ENCODE measurements around the gene VAMP1. TPM values are rescaled to one million over a fixed set of nuclear protein-coding genes. Genes with fewer than 3 reads are reported as not detected.

VAMP1 gene
- total RNA-seq, 1 donor from 2014 or later, result 14.0 TPM

- DNase-seq, result no peak
- peaks cover 2% of the 10 kb centered on the region for H3K27me3 Mint-ChIP-seq (ENCODE audit: unreplicated experiment)
- H3K27ac Mint-ChIP-seq (ENCODE audit: unreplicated experiment), result no peak overlapping the region
These were observed 27.0 kb downstream of the VAMP1 start for GRCh38 chr12:6443361-6443983.

GRCh38 chr12:6442836-6443235 lies 27.6 kb downstream of the VAMP1 start:
- DNase-seq, result no peak
- Mint-ChIP-seq H3K4me1 (ENCODE audit: low read depth, unreplicated experiment) (no peaks in the 10 kb centered on the region), H3K27me3 (ENCODE audit: unreplicated experiment) (peaks cover 2% of the 10 kb centered on the region), H3K4me3 (ENCODE audit: unreplicated experiment) (no peak overlapping the region), H3K27ac (ENCODE audit: unreplicated experiment) (no peak overlapping the region), H3K36me3 (ENCODE audit: unreplicated experiment) (no peaks in the 10 kb centered on the region), H3K9me3 (ENCODE audit: unreplicated experiment) (no peaks in the 10 kb centered on the region)
- TF ChIP-seq, protein P1, sequence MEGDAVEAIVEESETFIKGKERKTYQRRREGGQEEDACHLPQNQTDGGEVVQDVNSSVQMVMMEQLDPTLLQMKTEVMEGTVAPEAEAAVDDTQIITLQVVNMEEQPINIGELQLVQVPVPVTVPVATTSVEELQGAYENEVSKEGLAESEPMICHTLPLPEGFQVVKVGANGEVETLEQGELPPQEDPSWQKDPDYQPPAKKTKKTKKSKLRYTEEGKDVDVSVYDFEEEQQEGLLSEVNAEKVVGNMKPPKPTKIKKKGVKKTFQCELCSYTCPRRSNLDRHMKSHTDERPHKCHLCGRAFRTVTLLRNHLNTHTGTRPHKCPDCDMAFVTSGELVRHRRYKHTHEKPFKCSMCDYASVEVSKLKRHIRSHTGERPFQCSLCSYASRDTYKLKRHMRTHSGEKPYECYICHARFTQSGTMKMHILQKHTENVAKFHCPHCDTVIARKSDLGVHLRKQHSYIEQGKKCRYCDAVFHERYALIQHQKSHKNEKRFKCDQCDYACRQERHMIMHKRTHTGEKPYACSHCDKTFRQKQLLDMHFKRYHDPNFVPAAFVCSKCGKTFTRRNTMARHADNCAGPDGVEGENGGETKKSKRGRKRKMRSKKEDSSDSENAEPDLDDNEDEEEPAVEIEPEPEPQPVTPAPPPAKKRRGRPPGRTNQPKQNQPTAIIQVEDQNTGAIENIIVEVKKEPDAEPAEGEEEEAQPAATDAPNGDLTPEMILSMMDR (IDR thresholded peaks at IDR 0.05; ENCODE audit: partially characterized antibody, unreplicated experiment), result no peak

More at GRCh38 chr12:6443361-6443983, 27.0 kb downstream of the VAMP1 start:
- H3K36me3 Mint-ChIP-seq (ENCODE audit: unreplicated experiment), result no peaks in the 10 kb centered on the region
- TF ChIP-seq, protein P1 (IDR thresholded peaks at IDR 0.05; ENCODE audit: partially characterized antibody, unreplicated experiment), result no peak
- H3K4me1 Mint-ChIP-seq (ENCODE audit: low read depth, unreplicated experiment), result no peaks in the 10 kb centered on the region
- H3K9me3 Mint-ChIP-seq (ENCODE audit: unreplicated experiment), result no peaks in the 10 kb centered on the region
- no peak overlapping the region for H3K4me3 Mint-ChIP-seq (ENCODE audit: unreplicated experiment)

GRCh38 chr12:6440391-6440790 lies 30.1 kb downstream of the VAMP1 start:
- Mint-ChIP-seq H3K9me3 (ENCODE audit: unreplicated experiment) (no peaks in the 10 kb centered on the region), H3K36me3 (ENCODE audit: unreplicated experiment) (no peaks in the 10 kb centered on the region), H3K27ac (ENCODE audit: unreplicated experiment) (no peak overlapping the region), H3K4me1 (ENCODE audit: low read depth, unreplicated experiment) (no peaks in the 10 kb centered on the region), H3K27me3 (ENCODE audit: unreplicated experiment) (peaks cover 2% of the 10 kb centered on the region), H3K4me3 (ENCODE audit: unreplicated experiment) (no peak overlapping the region)
- TF ChIP-seq, protein P1 (IDR thresholded peaks at IDR 0.05; ENCODE audit: partially characterized antibody, unreplicated experiment), result no peak
- DNase-seq, result no peak

DNA sequence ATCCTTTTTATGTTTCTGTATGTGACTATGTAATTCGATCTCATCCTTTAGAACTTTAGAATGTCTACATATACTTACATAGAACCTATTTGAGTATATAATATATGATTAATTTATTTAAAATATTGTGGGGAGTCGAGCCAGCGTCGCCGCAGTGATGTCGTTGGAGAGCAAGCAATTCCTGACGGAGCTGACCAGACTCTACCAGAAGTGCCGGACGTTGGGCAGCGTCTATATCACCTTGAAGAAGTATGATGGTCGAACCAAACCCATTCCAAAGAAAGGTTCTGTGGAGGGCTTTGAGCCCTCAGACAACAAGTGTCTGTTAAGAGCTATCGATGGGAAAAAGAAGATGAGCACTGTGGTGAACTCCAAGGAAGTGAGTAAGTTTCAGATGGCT lies 32.1 kb downstream of the VAMP1 start:
- no peak overlapping the region for H3K27ac Mint-ChIP-seq (ENCODE audit: unreplicated experiment)
- H3K9me3 Mint-ChIP-seq (ENCODE audit: unreplicated experiment), result no peaks in the 10 kb centered on the region
- DNase-seq, result no peak
- no peaks in the 10 kb centered on the region for H3K36me3 Mint-ChIP-seq (ENCODE audit: unreplicated experiment)
- TF ChIP-seq, protein P1 (IDR thresholded peaks at IDR 0.05; ENCODE audit: partially characterized antibody, unreplicated experiment), result no peak
- no peak overlapping the region for H3K4me3 Mint-ChIP-seq (ENCODE audit: unreplicated experiment)
- peaks cover 2% of the 10 kb centered on the region for H3K27me3 Mint-ChIP-seq (ENCODE audit: unreplicated experiment)
- H3K4me1 Mint-ChIP-seq (ENCODE audit: low read depth, unreplicated experiment), result no peaks in the 10 kb centered on the region

DNA sequence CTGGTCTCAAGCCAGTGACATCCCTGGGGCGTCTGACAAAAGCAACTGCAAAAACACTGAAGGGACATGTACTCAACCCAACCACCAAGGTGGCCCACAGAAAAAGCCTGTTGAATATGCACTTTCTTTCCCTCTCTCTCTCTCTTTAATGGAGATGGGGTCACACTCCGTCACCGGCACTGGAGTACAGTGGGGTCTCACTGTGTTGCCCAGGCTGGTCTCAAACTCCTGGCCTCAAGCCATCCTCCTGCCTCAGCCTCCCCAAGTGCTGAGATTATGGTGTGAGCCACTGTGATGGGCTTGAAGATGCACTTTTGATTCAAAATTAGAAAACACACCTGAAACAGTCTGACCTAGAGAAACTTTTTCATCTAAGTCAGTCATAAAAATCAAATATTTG lies 32.9 kb downstream of the VAMP1 start:
- Mint-ChIP-seq H3K9me3 (ENCODE audit: unreplicated experiment) (no peaks in the 10 kb centered on the region), H3K4me3 (ENCODE audit: unreplicated experiment) (no peak overlapping the region), H3K27ac (ENCODE audit: unreplicated experiment) (no peak overlapping the region), H3K4me1 (ENCODE audit: low read depth, unreplicated experiment) (no peaks in the 10 kb centered on the region), H3K36me3 (ENCODE audit: unreplicated experiment) (no peaks in the 10 kb centered on the region), H3K27me3 (ENCODE audit: unreplicated experiment) (no peaks in the 10 kb centered on the region)
- TF ChIP-seq, protein P1 (IDR thresholded peaks at IDR 0.05; ENCODE audit: partially characterized antibody, unreplicated experiment), result no peak
- no peak for DNase-seq

All from glutamatergic neuron (in vitro differentiated cells).